ENCODE data around the gene C5. TPM values are rescaled to one million over a fixed set of nuclear protein-coding genes. Genes with fewer than 3 reads are reported as not detected.

The C5 gene
- total and polyA plus RNA-seq, 2 donors (not counting 1 experiment from before 2014, with no cell fraction given), result 1.9 to 7.3 TPM

DNA sequence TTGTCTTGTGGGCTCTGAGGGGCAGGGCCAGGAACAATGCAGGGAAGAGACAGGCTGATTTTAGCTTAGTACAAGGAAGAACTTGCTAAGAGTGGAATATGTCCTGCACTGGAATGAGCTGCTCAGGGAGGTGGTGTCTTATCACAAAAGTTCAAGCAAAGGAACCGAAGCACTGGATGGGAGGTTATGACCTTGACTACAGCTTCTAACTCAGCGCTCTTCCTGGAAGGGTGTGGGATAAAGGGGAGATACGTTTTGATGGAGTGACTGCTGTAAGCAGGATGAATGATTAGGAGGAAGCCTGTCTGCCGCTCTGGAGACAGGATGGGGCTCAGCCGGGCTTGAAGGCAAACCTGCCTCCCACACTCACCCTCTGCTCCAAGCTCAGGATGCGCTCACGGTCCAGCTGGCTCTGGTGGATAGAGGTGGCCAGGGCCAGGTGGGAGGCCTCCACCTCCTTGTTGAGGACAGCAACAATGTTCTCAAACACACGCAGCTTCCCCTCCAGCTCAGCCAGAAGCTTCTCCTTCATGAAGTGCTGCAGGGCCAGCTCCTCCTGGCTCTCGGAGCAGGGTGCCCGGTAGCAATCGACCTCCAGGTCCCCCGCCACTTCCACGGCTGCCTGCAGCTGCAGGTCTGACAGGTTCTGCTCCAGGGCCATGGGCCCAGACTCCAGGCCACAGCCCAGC, 137.0 kb downstream of the C5 start:
- Histone ChIP-seq H3K4me1 (ENCODE audit: control insufficient read depth, extremely low read depth, insufficient read depth, low read length) (peaks cover 6% of the 10 kb centered on the region), H3K9ac (ENCODE audit: insufficient read depth, low read length) (no peak overlapping the region), H3K4me3 (replicated peaks in 1 of 4; ENCODE audit: control extremely low read depth in 1 of 4, insufficient read depth in 1 of 4, low read depth in 3 of 4, low read length in 4 of 4) (no peak overlapping the region), H3K27me3 (ENCODE audit: control insufficient read depth, insufficient read depth, low read length) (no peaks in the 10 kb centered on the region), H2AFZ (ENCODE audit: low read length) (no peak overlapping the region), H4K20me1 (ENCODE audit: control insufficient read depth, extremely low read depth, insufficient read depth, low read length) (no peaks in the 10 kb centered on the region), H3K4me2 (ENCODE audit: extremely low read depth, insufficient read depth, low read length) (no peak overlapping the region), H3K27ac (ENCODE audit: insufficient read depth, low read length) (no peak overlapping the region), H3K36me3 (ENCODE audit: control insufficient read depth, insufficient read depth, low read length) (no peaks in the 10 kb centered on the region), H3K79me2 (ENCODE audit: control insufficient read depth, insufficient read depth, low read length) (no peaks in the 10 kb centered on the region), H3K9me3 (ENCODE audit: control insufficient read depth, insufficient read depth, low read depth, low read length) (no peaks in the 10 kb centered on the region)
- TF ChIP-seq EZH2 (IDR thresholded peaks at IDR 0.05; ENCODE audit: low read length, missing control alignments), result no peak
- TF ChIP-seq, protein P1, sequence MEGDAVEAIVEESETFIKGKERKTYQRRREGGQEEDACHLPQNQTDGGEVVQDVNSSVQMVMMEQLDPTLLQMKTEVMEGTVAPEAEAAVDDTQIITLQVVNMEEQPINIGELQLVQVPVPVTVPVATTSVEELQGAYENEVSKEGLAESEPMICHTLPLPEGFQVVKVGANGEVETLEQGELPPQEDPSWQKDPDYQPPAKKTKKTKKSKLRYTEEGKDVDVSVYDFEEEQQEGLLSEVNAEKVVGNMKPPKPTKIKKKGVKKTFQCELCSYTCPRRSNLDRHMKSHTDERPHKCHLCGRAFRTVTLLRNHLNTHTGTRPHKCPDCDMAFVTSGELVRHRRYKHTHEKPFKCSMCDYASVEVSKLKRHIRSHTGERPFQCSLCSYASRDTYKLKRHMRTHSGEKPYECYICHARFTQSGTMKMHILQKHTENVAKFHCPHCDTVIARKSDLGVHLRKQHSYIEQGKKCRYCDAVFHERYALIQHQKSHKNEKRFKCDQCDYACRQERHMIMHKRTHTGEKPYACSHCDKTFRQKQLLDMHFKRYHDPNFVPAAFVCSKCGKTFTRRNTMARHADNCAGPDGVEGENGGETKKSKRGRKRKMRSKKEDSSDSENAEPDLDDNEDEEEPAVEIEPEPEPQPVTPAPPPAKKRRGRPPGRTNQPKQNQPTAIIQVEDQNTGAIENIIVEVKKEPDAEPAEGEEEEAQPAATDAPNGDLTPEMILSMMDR (conservative IDR thresholded peaks at IDR 0.05 in 1 of 2, IDR thresholded peaks at IDR 0.05 in 1 of 2; ENCODE audit: low read depth in 1 of 2, low read length in 2 of 2), result no peak
- no peak for DNase-seq (ENCODE audit: low read depth in 2 of 2)

DNA sequence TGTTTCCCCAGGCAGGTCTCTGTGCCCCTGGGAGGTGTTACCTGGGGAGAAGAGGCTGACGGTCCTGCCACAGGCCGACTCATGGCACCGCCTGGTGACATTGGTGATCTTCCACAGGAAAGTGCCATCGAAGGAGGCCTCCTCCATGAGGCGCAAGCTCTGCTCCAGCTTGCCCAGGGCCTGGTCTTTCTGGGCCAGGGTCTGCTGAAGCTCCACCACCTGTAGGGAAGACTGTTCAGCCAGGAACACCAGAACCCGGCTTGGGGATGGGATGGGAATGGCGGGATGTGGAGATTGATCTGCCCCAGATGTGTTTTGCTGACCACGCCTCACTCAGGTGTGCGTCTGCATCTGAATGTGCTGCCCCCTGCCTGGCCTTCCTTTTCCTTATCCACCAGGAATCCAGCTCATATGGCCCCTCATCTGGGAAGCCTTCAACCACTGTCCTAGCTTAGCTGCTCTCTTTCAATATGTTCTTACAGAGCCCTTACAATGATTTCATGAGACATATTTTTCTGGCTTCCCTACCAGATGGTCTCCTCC, 138.7 kb downstream of the C5 start:
- DNase-seq (ENCODE audit: low read depth in 2 of 2), result no peak
- H3K36me3 ChIP-seq (ENCODE audit: control insufficient read depth, insufficient read depth, low read length), result no peaks in the 10 kb centered on the region
- no peak for TF ChIP-seq EZH2 (IDR thresholded peaks at IDR 0.05; ENCODE audit: low read length, missing control alignments)
- TF ChIP-seq, protein P1 (conservative IDR thresholded peaks at IDR 0.05 in 1 of 2, IDR thresholded peaks at IDR 0.05 in 1 of 2; ENCODE audit: low read depth in 1 of 2, low read length in 2 of 2), result no peak

DNA sequence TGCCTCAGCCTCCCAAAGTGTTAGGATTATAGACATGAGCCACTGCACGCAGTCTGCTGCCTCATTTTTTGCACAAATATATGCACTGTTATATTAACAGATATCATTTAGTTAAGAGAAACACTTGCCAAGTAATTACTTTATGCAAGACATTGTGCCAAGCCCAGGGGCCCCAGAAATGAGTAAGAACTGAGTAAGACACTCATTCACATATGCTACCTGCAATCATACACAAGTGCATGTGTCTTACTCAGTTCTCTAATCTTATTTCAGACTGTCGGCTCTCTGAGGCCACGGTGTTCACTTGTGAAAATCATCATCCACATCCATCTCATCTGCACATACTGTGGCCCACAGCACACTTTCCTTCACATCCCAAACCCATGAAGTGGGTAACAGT, 139.4 kb downstream of the C5 start:
- H3K4me2 ChIP-seq (ENCODE audit: extremely low read depth, insufficient read depth, low read length), result no peak overlapping the region
- no peak overlapping the region for H3K4me3 ChIP-seq (replicated peaks in 1 of 4; ENCODE audit: control extremely low read depth in 1 of 4, insufficient read depth in 1 of 4, low read depth in 3 of 4, low read length in 4 of 4)
- H3K27me3 ChIP-seq (ENCODE audit: control insufficient read depth, insufficient read depth, low read length), result no peaks in the 10 kb centered on the region
- no peaks in the 10 kb centered on the region for H3K9me3 ChIP-seq (ENCODE audit: control insufficient read depth, insufficient read depth, low read depth, low read length)
- no peaks in the 10 kb centered on the region for H3K36me3 ChIP-seq (ENCODE audit: control insufficient read depth, insufficient read depth, low read length)
- H3K9ac ChIP-seq (ENCODE audit: insufficient read depth, low read length), result no peak overlapping the region
- H2AFZ ChIP-seq (ENCODE audit: low read length), result no peak overlapping the region
- no peak overlapping the region for H3K27ac ChIP-seq (ENCODE audit: insufficient read depth, low read length)
- DNase-seq (ENCODE audit: low read depth in 2 of 2), result no peak
- no peaks in the 10 kb centered on the region for H4K20me1 ChIP-seq (ENCODE audit: control insufficient read depth, extremely low read depth, insufficient read depth, low read length)
- TF ChIP-seq EZH2 (IDR thresholded peaks at IDR 0.05; ENCODE audit: low read length, missing control alignments), result no peak
- TF ChIP-seq, protein P1 (conservative IDR thresholded peaks at IDR 0.05 in 1 of 2, IDR thresholded peaks at IDR 0.05 in 1 of 2; ENCODE audit: low read depth in 1 of 2, low read length in 2 of 2), result no peak
- H3K79me2 ChIP-seq (ENCODE audit: control insufficient read depth, insufficient read depth, low read length), result no peaks in the 10 kb centered on the region
- H3K4me1 ChIP-seq (ENCODE audit: control insufficient read depth, extremely low read depth, insufficient read depth, low read length), result peaks cover 2% of the 10 kb centered on the region

More for the DNA sequence above, 138.7 kb downstream of the C5 start:
- Histone ChIP-seq H3K4me2 (ENCODE audit: extremely low read depth, insufficient read depth, low read length) (no peak overlapping the region), H3K4me1 (ENCODE audit: control insufficient read depth, extremely low read depth, insufficient read depth, low read length) (peaks cover 2% of the 10 kb centered on the region), H3K4me3 (replicated peaks in 1 of 4; ENCODE audit: control extremely low read depth in 1 of 4, insufficient read depth in 1 of 4, low read depth in 3 of 4, low read length in 4 of 4) (no peak overlapping the region), H3K9ac (ENCODE audit: insufficient read depth, low read length) (no peak overlapping the region), H3K27me3 (ENCODE audit: control insufficient read depth, insufficient read depth, low read length) (no peaks in the 10 kb centered on the region), H2AFZ (ENCODE audit: low read length) (no peak overlapping the region), H3K27ac (ENCODE audit: insufficient read depth, low read length) (no peak overlapping the region), H4K20me1 (ENCODE audit: control insufficient read depth, extremely low read depth, insufficient read depth, low read length) (no peaks in the 10 kb centered on the region), H3K9me3 (ENCODE audit: control insufficient read depth, insufficient read depth, low read depth, low read length) (no peaks in the 10 kb centered on the region), H3K79me2 (ENCODE audit: control insufficient read depth, insufficient read depth, low read length) (no peaks in the 10 kb centered on the region)

Measured in fibroblast of lung (primary cell).